Liver (tissue), 3 donors: Measurements from ENCODE around the gene MRPL51.

Experiments
- ATF3 ChIP-seq: IDR thresholded peaks from 2 replicates; pipeline ENCODE4 v1.6.1; 2016; ENCODE audit warnings: antibody characterized with exemption
- CTCF ChIP-seq: fragments of 150-350 bp; IDR thresholded peaks from 2 replicates; pipeline ENCODE4 v1.5.1; 2017; ENCODE audit warnings: improper control_type of control experiment, low read depth, low read length; ENCODE audit not compliant: missing input control
- EGR1 ChIP-seq, 2 donors: IDR thresholded peaks; 2 replicates each; pipeline ENCODE4 v1.6.1; 2016 to 2018; ENCODE audit warnings: antibody characterized with exemption in 2 of 2, low read depth in 2 of 2
- GABPA ChIP-seq, 2 donors: IDR thresholded peaks in 1 of 2; conservative IDR thresholded peaks in 1 of 2; 2 replicates each; pipeline ENCODE4 v1.6.1; 2016; ENCODE audit warnings: antibody characterized with exemption in 2 of 2, mild to moderate bottlenecking in 1 of 2, moderate library complexity in 1 of 2
- JUND ChIP-seq, 2 donors: IDR thresholded peaks; 2 replicates each; pipeline ENCODE4 v1.6.1; 2016; ENCODE audit warnings: antibody characterized with exemption in 2 of 2
- MAX ChIP-seq: IDR thresholded peaks from 2 replicates; pipeline ENCODE4 v1.6.1; 2016; ENCODE audit warnings: antibody characterized with exemption
- REST ChIP-seq: IDR thresholded peaks from 2 replicates; pipeline ENCODE4 v1.6.1; 2016; ENCODE audit warnings: antibody characterized with exemption, mild to moderate bottlenecking
- RXRA ChIP-seq, 2 donors: IDR thresholded peaks; 2 replicates each; pipeline ENCODE4 v1.6.1; 2017 to 2018; ENCODE audit warnings: antibody characterized with exemption in 2 of 2, mild to moderate bottlenecking in 1 of 2
- SP1 ChIP-seq: IDR thresholded peaks from 2 replicates; pipeline ENCODE4 v1.6.1; 2018; ENCODE audit warnings: antibody characterized with exemption, mild to moderate bottlenecking
- TAF1 ChIP-seq: conservative IDR thresholded peaks from 2 replicates; pipeline ENCODE4 v1.6.1; 2016; ENCODE audit warnings: antibody characterized with exemption, mild to moderate bottlenecking
- YY1 ChIP-seq: IDR thresholded peaks from 2 replicates; pipeline ENCODE4 v1.6.1; 2016; ENCODE audit warnings: antibody characterized with exemption, mild to moderate bottlenecking
- ZBTB33 ChIP-seq: IDR thresholded peaks from 2 replicates; pipeline ENCODE4 v1.6.1; 2016; ENCODE audit warnings: antibody characterized with exemption
- donor health status: healthy.
- donor health status: healthy.

- no peak for TF ChIP-seq CTCF
- no peak for TF ChIP-seq EGR1 (IDR thresholded peaks at IDR 0.05; ENCODE audit: low read depth in 2 of 2)
- TF ChIP-seq SP1, result no peak
- no peak for TF ChIP-seq ZBTB33
- no peak for TF ChIP-seq JUND (IDR thresholded peaks at IDR 0.05)
- no peak for TF ChIP-seq MAX
- TF ChIP-seq REST, result no peak
- no peak for TF ChIP-seq GABPA (IDR thresholded peaks at IDR 0.05 in 1 of 2, conservative IDR thresholded peaks at IDR 0.05 in 1 of 2)
- TF ChIP-seq TAF1, result no peak
- TF ChIP-seq RXRA (IDR thresholded peaks at IDR 0.05), result no peak
- TF ChIP-seq ATF3, result no peak
- TF ChIP-seq YY1, result no peak
Measured at GRCh38 chr12:6524648-6525047, 31.6 kb upstream of the MRPL51 start.
